GM23338 (cell line): ENCODE data around the gene DSG2.

ENCODE experiments used
- CREB1 ChIP-seq: fragments of 250-450 bp; sonication (Bioruptor Pico); IDR thresholded peaks from 2 replicates; pipeline ENCODE4 v1.5.0; 2020; ENCODE audit warnings: low read depth, mild to moderate bottlenecking, moderate library complexity
- CTCF ChIP-seq, 2 experiments: fragments of 200-600 bp in 1 of 2; sonication (generic) in 1 of 2; conservative IDR thresholded peaks; 2 replicates each; pipeline versions ENCODE4 v1.5.1 to v1.6.1; 2016 to 2017; ENCODE audit warnings: antibody characterized with exemption in 2 of 2, low read depth in 2 of 2, mild to moderate bottlenecking in 2 of 2, moderate library complexity in 1 of 2
- ETS1 ChIP-seq: IDR thresholded peaks from 2 replicates; pipeline ENCODE4 v1.6.1; 2016; ENCODE audit warnings: antibody characterized with exemption
- EZH2 ChIP-seq: fragments of 200-600 bp; sonication (generic); IDR thresholded peaks from one replicate; pipeline ENCODE4 v1.8.0; 2017; ENCODE audit warnings: antibody characterized with exemption, mild to moderate bottlenecking, low read depth; ENCODE audit not compliant: unreplicated experiment
- EZH2phosphoT487 ChIP-seq: fragments of 200-600 bp; sonication (generic); IDR thresholded peaks from one replicate; pipeline ENCODE4 v1.8.1; 2018; ENCODE audit warnings: antibody characterized with exemption; ENCODE audit not compliant: unreplicated experiment
- JUNB ChIP-seq: IDR thresholded peaks from one replicate; pipeline ENCODE4 v1.6.1; 2016; ENCODE audit warnings: antibody characterized with exemption; ENCODE audit not compliant: unreplicated experiment
- NANOG ChIP-seq: IDR thresholded peaks from 2 replicates; pipeline ENCODE4 v1.6.1; 2016; ENCODE audit warnings: antibody characterized with exemption, borderline replicate concordance
- POLR2AphosphoS5 ChIP-seq: IDR thresholded peaks from 2 replicates; pipeline ENCODE4 v1.6.1; 2016; ENCODE audit warnings: antibody characterized with exemption, low read depth
- REST ChIP-seq: IDR thresholded peaks from one replicate; pipeline ENCODE4 v1.6.1; 2018; ENCODE audit warnings: antibody characterized with exemption; ENCODE audit not compliant: unreplicated experiment
- ZNF114 ChIP-seq: fragments of 250-450 bp; sonication (Bioruptor Pico); IDR thresholded peaks from 2 replicates; pipeline ENCODE4 v1.5.0; 2020; ENCODE audit warnings: mild to moderate bottlenecking, moderate library complexity
- ZNF331 ChIP-seq: fragments of 250-450 bp; sonication (Bioruptor Pico); IDR thresholded peaks from 2 replicates; pipeline ENCODE4 v1.5.0; 2020; ENCODE audit warnings: low read depth, mild to moderate bottlenecking, moderate library complexity

- TF ChIP-seq CTCF (conservative IDR thresholded peaks at IDR 0.05; ENCODE audit: low read depth in 2 of 2): no peak
- TF ChIP-seq EZH2: no peak
- no peak for TF ChIP-seq REST
- TF ChIP-seq POLR2AphosphoS5: no peak
- no peak for TF ChIP-seq EZH2phosphoT487
- TF ChIP-seq ETS1: no peak
- TF ChIP-seq ZNF331: no peak
- no peak for TF ChIP-seq CREB1 (CRISPR knock-in tag)
- no peak for TF ChIP-seq JUNB
- no peak for TF ChIP-seq NANOG
- no peak for TF ChIP-seq ZNF114
Observed at GRCh38 chr18:31504455-31505147, 6.6 kb downstream of the DSG2 start.
